HepG2 (cell line): ENCODE results near the gene BIRC5. TPM values are rescaled to one million over a fixed set of nuclear protein-coding genes. Genes with fewer than 3 reads are reported as not detected.

Source experiments
- ATF7-NPFF ChIP-seq: sonication (generic); formaldehyde crosslinking; IDR thresholded peaks from 2 replicates; pipeline ENCODE4 v1.8.1; 2023; ENCODE audit warnings: mild to moderate bottlenecking, low read depth, missing genetic modification reagents, moderate library complexity
- ELF1 ChIP-seq: sonication (generic); formaldehyde crosslinking; IDR thresholded peaks from 2 replicates; pipeline ENCODE4 v1.4.0; 2020; ENCODE audit warnings: missing genetic modification reagents
- GPBP1L1 ChIP-seq: sonication (generic); formaldehyde crosslinking; IDR thresholded peaks from 2 replicates; pipeline ENCODE4 v1.5.0; 2020; ENCODE audit warnings: mild to moderate bottlenecking, missing genetic modification reagents
- IKZF4 ChIP-seq: sonication (generic); formaldehyde crosslinking; IDR thresholded peaks from 2 replicates; pipeline ENCODE4 v1.5.1; 2020; ENCODE audit warnings: borderline replicate concordance, mild to moderate bottlenecking, low read depth, missing genetic modification reagents; ENCODE audit errors: not compliant biosample characterization
- JUND ChIP-seq: sonication (generic); formaldehyde crosslinking; IDR thresholded peaks from 2 replicates; pipeline ENCODE4 v1.8.0; 2022; ENCODE audit warnings: mild to moderate bottlenecking, missing genetic modification reagents
- KAT2B ChIP-seq: fragments of 150-350 bp; IDR thresholded peaks from 2 replicates; pipeline ENCODE4 v1.6.1; 2014; ENCODE audit warnings: low read depth, low read length, borderline replicate concordance
- KDM5B ChIP-seq: sonication (generic); formaldehyde crosslinking; IDR thresholded peaks from 2 replicates; pipeline ENCODE4 v1.4.0; 2020; ENCODE audit warnings: missing genetic modification reagents, mild to moderate bottlenecking, borderline replicate concordance
- MEF2D ChIP-seq: sonication (generic); formaldehyde crosslinking; IDR thresholded peaks from 2 replicates; pipeline ENCODE4 v1.5.1; 2020; ENCODE audit warnings: mild to moderate bottlenecking, missing genetic modification reagents
- MIER3 ChIP-seq: IDR thresholded peaks from 2 replicates; pipeline ENCODE4 v1.6.1; 2016; ENCODE audit warnings: missing compliant biosample characterization, borderline replicate concordance
- NFATC3 ChIP-seq: sonication (generic); formaldehyde crosslinking; IDR thresholded peaks from 2 replicates; pipeline ENCODE4 v1.5.1; 2020; ENCODE audit warnings: mild to moderate bottlenecking, missing genetic modification reagents
- NR1H2 ChIP-seq: sonication (generic); formaldehyde crosslinking; IDR thresholded peaks from 2 replicates; pipeline ENCODE4 v1.8.1; 2022; ENCODE audit warnings: low read depth, missing genetic modification reagents, borderline replicate concordance
- PRDM15 ChIP-seq: sonication (generic); formaldehyde crosslinking; IDR thresholded peaks from 2 replicates; pipeline ENCODE4 v1.4.0; 2020; ENCODE audit warnings: missing genetic modification reagents
- RNF219 ChIP-seq: sonication (generic); formaldehyde crosslinking; IDR thresholded peaks from 2 replicates; pipeline ENCODE4 v1.5.0; 2020; ENCODE audit warnings: mild to moderate bottlenecking, missing genetic modification reagents
- SRSF4 ChIP-seq: fragments of 200-400 bp; formaldehyde crosslinking; IDR thresholded peaks from one replicate; pipeline ENCODE4 v1.6.1; 2018; ENCODE audit warnings: mild to moderate bottlenecking, low read depth, low read length, moderate library complexity; ENCODE audit not compliant: poor library complexity, severe bottlenecking
- U2AF2 ChIP-seq: fragments of 200-400 bp; formaldehyde crosslinking; IDR thresholded peaks from 2 replicates; pipeline ENCODE4 v1.6.1; 2017; ENCODE audit warnings: low read depth, mild to moderate bottlenecking, low read length
- ZBTB34 ChIP-seq: sonication (generic); formaldehyde crosslinking; IDR thresholded peaks from 2 replicates; pipeline ENCODE4 v1.8.0; 2022; ENCODE audit warnings: mild to moderate bottlenecking, missing genetic modification reagents
- ZNF430 ChIP-seq: sonication (generic); formaldehyde crosslinking; IDR thresholded peaks from 2 replicates; pipeline ENCODE4 v1.9.0; 2021; ENCODE audit warnings: mild to moderate bottlenecking, missing genetic modification reagents
- ZNF598 ChIP-seq: sonication (generic); formaldehyde crosslinking; IDR thresholded peaks from 2 replicates; pipeline ENCODE4 v1.5.1; 2020; ENCODE audit warnings: mild to moderate bottlenecking, missing genetic modification reagents, borderline replicate concordance
- ZNF776 ChIP-seq: sonication (generic); formaldehyde crosslinking; IDR thresholded peaks from 2 replicates; pipeline ENCODE4 v1.4.0; 2020; ENCODE audit warnings: mild to moderate bottlenecking, missing genetic modification reagents
- ZNF788 ChIP-seq: sonication (generic); formaldehyde crosslinking; IDR thresholded peaks from 2 replicates; pipeline ENCODE4 v1.5.0; 2020; ENCODE audit warnings: mild to moderate bottlenecking, missing genetic modification reagents, borderline replicate concordance
- polyA plus RNA-seq, 8 experiments: library from polyadenylated mRNA; depleted of rRNA in 3 of 8; stranded (reverse) in 7 of 8; unstranded in 1 of 8; fragments of >200 nt; fragmentation: Illumina TruSeq in 4 of 8; extraction: Trizol in 4 of 8; gene quantifications; 2 replicates each; pipeline versions ENCODE4 v1.2.1 to v1.2.3, GENCODE V29; 2011 to 2016; ENCODE audit warnings: low read depth in 4 of 8, missing spikeins in 1 of 8, mixed read lengths in 1 of 8; ENCODE audit not compliant: insufficient read depth in 1 of 8
- total RNA-seq, 5 experiments: library from RNA; depleted of rRNA; stranded (reverse); fragments of >200 nt; fragmentation: Illumina TruSeq; extraction: Trizol; gene quantifications; 2 replicates each; pipeline ENCODE4 v1.2.3, GENCODE V29; 2016; ENCODE audit warnings: low read depth in 1 of 5

The BIRC5 gene
- total and polyA plus RNA-seq, 2 of the 13 experiments (the other 11 are each of a cell fraction or from before 2014, with no cell fraction given) = 30.3 to 135 TPM

GRCh38 chr17:78241277-78242023, 27.4 kb downstream of the BIRC5 start (continued):
- TF ChIP-seq PRDM15 (CRISPR knock-in tag) (no peak), KDM5B (peak; percentile 83), KAT2B (no peak), ZNF788 (CRISPR knock-in tag) (no peak; the same call in 1 of the 2 replicates), ELF1 (CRISPR knock-in tag) (no peak), ZNF430 (0 out of 2 replicates have a peak, but pooled peaks have one; percentile 5), IKZF4 (CRISPR knock-in tag) (peak; percentile 13), GPBP1L1 (no peak), ATF7-NPFF (CRISPR knock-in tag) (no peak; the same call in 1 of the 2 replicates), SRSF4 (no peak), NR1H2 (0 out of 2 replicates have a peak, but pooled peaks have one; percentile 42), ZNF776 (CRISPR knock-in tag) (no peak; the same call in 1 of the 2 replicates), U2AF2 (no peak), RNF219 (no peak; the same call in 1 of the 2 replicates), ZBTB34 (0 out of 2 replicates have a peak, but pooled peaks have one; percentile 49), JUND (CRISPR knock-in tag) (no peak), MIER3 (no peak; the same call in 1 of the 2 replicates), NFATC3 (CRISPR knock-in tag) (peak; percentile 75; the same call in 1 of the 2 replicates), ZNF598 (CRISPR knock-in tag) (peak; percentile 73; the same call in 1 of the 2 replicates), MEF2D (CRISPR knock-in tag) (peak; percentile 55; the same call in 1 of the 2 replicates)
